ENCODE data around the gene PSMA3.

DNA sequence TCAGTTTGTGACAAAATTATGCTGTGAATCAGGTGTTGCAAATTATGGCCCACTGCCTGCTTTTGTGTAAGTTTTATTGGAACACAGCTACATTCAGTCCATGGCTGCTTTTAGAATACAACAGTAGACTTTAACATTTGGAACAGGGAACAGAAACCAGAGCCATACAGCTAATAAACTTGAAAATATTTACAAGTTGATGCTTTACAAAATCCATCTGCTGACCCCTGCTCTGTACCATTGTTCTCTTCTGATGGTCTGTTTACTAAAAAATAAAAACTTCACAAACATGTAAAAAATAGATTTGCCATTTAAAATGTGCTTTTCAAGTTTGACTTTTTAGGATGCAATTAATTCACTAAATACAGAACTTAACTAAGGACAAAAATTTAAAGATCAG, 20.8 kb downstream of the PSMA3 start:
- TF ChIP-seq POLR2A (IDR thresholded peaks at IDR 0.05; ENCODE audit: low read depth, low read length) (no peak), RAD21 (IDR thresholded peaks at IDR 0.05; ENCODE audit: insufficient read depth, low read depth, low read length) (no peak), CBFB (IDR thresholded peaks at IDR 0.05; ENCODE audit: low read depth) (no peak), NBN (IDR thresholded peaks at IDR 0.05) (no peak)
- TF ChIP-seq, protein P1, sequence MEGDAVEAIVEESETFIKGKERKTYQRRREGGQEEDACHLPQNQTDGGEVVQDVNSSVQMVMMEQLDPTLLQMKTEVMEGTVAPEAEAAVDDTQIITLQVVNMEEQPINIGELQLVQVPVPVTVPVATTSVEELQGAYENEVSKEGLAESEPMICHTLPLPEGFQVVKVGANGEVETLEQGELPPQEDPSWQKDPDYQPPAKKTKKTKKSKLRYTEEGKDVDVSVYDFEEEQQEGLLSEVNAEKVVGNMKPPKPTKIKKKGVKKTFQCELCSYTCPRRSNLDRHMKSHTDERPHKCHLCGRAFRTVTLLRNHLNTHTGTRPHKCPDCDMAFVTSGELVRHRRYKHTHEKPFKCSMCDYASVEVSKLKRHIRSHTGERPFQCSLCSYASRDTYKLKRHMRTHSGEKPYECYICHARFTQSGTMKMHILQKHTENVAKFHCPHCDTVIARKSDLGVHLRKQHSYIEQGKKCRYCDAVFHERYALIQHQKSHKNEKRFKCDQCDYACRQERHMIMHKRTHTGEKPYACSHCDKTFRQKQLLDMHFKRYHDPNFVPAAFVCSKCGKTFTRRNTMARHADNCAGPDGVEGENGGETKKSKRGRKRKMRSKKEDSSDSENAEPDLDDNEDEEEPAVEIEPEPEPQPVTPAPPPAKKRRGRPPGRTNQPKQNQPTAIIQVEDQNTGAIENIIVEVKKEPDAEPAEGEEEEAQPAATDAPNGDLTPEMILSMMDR (IDR thresholded peaks at IDR 0.05 in 2 of 3, conservative IDR thresholded peaks at IDR 0.05 in 1 of 3; ENCODE audit: control insufficient read depth in 2 of 3, extremely low read depth in 1 of 3, insufficient read depth in 1 of 3, low read depth in 3 of 3, low read length in 3 of 3), result no peak
